RWPE2 (cell line): ENCODE results near the gene ENOX2.

Experiments used
- ATAC-seq: fragments of 200-7000 bp; cut with Tn5 transposase; 3 replicates; pipeline ENCODE4 v1.9.1; 2021; ENCODE audit warnings: low read depth
- DNase-seq: peaks from one replicate; pipeline ENCODE4 v3.0.0-alpha.2; 2020; ENCODE audit warnings: low spot score
- H3K27ac ChIP-seq: fragments of 450-650 bp; 2 replicates; pipeline ENCODE4 v1.5.1; 2017; ENCODE audit warnings: mild to moderate bottlenecking; ENCODE audit not compliant: poor library complexity, severe bottlenecking
- H3K27me3 ChIP-seq: fragments of 250-450 bp; sonication (Bioruptor Pico); 2 replicates; pipeline ENCODE4 v1.5.1; 2021; ENCODE audit warnings: mild to moderate bottlenecking, moderate library complexity; ENCODE audit not compliant: insufficient read depth, poor library complexity, severe bottlenecking
- H3K36me3 ChIP-seq: fragments of 250-450 bp; sonication (Bioruptor Pico); 2 replicates; pipeline ENCODE4 v1.5.1; 2020; ENCODE audit warnings: low read depth, mild to moderate bottlenecking, moderate library complexity
- H3K4me1 ChIP-seq: fragments of 250-450 bp; sonication (Bioruptor Pico); 2 replicates; pipeline ENCODE4 v1.5.1; 2021; ENCODE audit warnings: mild to moderate bottlenecking, moderate library complexity; ENCODE audit not compliant: insufficient read depth, poor library complexity, severe bottlenecking
- H3K4me3 ChIP-seq: fragments of 250-450 bp; sonication (Bioruptor Pico); 2 replicates; pipeline ENCODE4 v1.5.1; 2021; ENCODE audit warnings: mild to moderate bottlenecking, moderate library complexity; ENCODE audit not compliant: severe bottlenecking
- H3K9me3 ChIP-seq: fragments of 250-450 bp; sonication (Bioruptor Pico); 2 replicates; pipeline ENCODE4 v1.5.1; 2021; ENCODE audit warnings: mild to moderate bottlenecking, moderate library complexity; ENCODE audit not compliant: severe bottlenecking
- TF ChIP-seq, protein P1 (sequence below): fragments of 450-650 bp; IDR thresholded peaks from one replicate; pipeline ENCODE4 v1.5.1; 2017; ENCODE audit warnings: mild to moderate bottlenecking, moderate library complexity; ENCODE audit not compliant: poor library complexity, severe bottlenecking

ENOX2 gene

GRCh38 chrX:130625386-130625785, 277.6 kb downstream of the ENOX2 start:
- TF ChIP-seq, protein P1, sequence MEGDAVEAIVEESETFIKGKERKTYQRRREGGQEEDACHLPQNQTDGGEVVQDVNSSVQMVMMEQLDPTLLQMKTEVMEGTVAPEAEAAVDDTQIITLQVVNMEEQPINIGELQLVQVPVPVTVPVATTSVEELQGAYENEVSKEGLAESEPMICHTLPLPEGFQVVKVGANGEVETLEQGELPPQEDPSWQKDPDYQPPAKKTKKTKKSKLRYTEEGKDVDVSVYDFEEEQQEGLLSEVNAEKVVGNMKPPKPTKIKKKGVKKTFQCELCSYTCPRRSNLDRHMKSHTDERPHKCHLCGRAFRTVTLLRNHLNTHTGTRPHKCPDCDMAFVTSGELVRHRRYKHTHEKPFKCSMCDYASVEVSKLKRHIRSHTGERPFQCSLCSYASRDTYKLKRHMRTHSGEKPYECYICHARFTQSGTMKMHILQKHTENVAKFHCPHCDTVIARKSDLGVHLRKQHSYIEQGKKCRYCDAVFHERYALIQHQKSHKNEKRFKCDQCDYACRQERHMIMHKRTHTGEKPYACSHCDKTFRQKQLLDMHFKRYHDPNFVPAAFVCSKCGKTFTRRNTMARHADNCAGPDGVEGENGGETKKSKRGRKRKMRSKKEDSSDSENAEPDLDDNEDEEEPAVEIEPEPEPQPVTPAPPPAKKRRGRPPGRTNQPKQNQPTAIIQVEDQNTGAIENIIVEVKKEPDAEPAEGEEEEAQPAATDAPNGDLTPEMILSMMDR: no peak
- no peak overlapping the region for H3K4me3 ChIP-seq
- H3K36me3 ChIP-seq: no peaks in the 10 kb centered on the region
- H3K27ac ChIP-seq: no peak overlapping the region
- H3K9me3 ChIP-seq: no peaks in the 10 kb centered on the region
- DNase-seq (no peak), ATAC-seq (no peak)
- H3K4me1 ChIP-seq: no peaks in the 10 kb centered on the region
- no peaks in the 10 kb centered on the region for H3K27me3 ChIP-seq

DNA sequence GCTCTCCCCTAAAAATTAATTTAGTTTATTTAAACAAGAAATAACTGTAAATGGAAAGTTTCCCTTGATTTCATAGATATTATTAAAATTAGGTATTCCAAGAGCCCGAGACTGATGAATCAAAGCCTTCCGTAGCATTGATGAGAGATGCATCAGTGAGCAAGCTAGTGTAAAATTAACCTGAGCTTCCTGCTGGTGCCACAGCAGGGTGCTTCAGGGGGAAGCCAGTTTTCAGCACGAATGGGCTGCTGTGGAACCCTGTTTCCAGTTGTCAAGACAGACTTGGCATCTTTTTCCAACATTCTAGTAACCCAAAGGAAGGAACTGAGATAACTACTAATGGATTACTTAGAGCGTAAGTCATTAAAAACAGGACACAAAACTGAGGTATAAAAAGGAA, 279.5 kb downstream of the ENOX2 start:
- DNase-seq: no peak
- H3K4me3 ChIP-seq: no peak overlapping the region

DNA sequence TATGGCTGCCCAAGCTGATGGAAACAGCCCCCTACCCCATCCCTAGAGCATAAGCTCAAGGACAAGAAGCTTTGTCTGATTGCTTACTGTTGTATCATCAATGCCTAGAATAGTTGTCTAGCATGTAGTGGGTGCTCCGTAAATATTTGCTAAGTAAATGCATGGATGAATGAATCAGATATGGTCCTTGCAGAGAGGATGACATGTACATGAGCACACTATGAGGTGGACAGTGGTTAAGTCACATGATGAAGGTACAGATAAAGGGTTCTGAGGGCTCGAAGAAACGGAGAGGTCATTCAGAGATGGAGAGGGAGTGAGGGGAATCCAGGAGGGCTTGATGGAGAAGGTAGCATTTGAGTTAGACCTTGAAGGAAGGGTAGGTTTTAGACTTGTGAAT, 287.1 kb downstream of the ENOX2 start:
- no peak for DNase-seq
- Histone ChIP-seq H3K27ac (no peak overlapping the region), H3K4me1 (no peaks in the 10 kb centered on the region), H3K36me3 (no peaks in the 10 kb centered on the region), H3K4me3 (no peak overlapping the region), H3K9me3 (no peaks in the 10 kb centered on the region), H3K27me3 (no peaks in the 10 kb centered on the region)
- TF ChIP-seq, protein P1: no peak
- ATAC-seq: no peak

More for the DNA sequence above, 279.5 kb downstream of the ENOX2 start:
- no peaks in the 10 kb centered on the region for H3K4me1 ChIP-seq
- no peaks in the 10 kb centered on the region for H3K36me3 ChIP-seq
- TF ChIP-seq, protein P1: no peak
- no peak overlapping the region for H3K27ac ChIP-seq
- H3K27me3 ChIP-seq: no peaks in the 10 kb centered on the region
- H3K9me3 ChIP-seq: no peaks in the 10 kb centered on the region
- ATAC-seq: no peak

GRCh38 chrX:130607431-130607830, 295.6 kb downstream of the ENOX2 start:
- ATAC-seq (no peak), DNase-seq (no peak)
- H3K36me3 ChIP-seq: no peaks in the 10 kb centered on the region
- H3K27ac ChIP-seq: no peak overlapping the region
- TF ChIP-seq, protein P1: no peak
- no peak overlapping the region for H3K4me3 ChIP-seq
- no peaks in the 10 kb centered on the region for H3K4me1 ChIP-seq
- no peaks in the 10 kb centered on the region for H3K9me3 ChIP-seq
- no peaks in the 10 kb centered on the region for H3K27me3 ChIP-seq

GRCh38 chrX:130606425-130606824, 296.6 kb downstream of the ENOX2 start:
- H3K4me1 ChIP-seq: no peaks in the 10 kb centered on the region
- ATAC-seq (no peak), DNase-seq (no peak)
- no peaks in the 10 kb centered on the region for H3K27me3 ChIP-seq
- H3K36me3 ChIP-seq: no peaks in the 10 kb centered on the region
- H3K9me3 ChIP-seq: no peaks in the 10 kb centered on the region
- TF ChIP-seq, protein P1: no peak
- H3K27ac ChIP-seq: no peak overlapping the region
- no peak overlapping the region for H3K4me3 ChIP-seq
